Ovary (tissue), 9 donors: ENCODE data around the gene MRC1. TPM values are rescaled to one million over a fixed set of nuclear protein-coding genes. Genes with fewer than 3 reads are reported as not detected.

Experiments
- DNase-seq, 5 donors: peaks; one replicate each; pipeline ENCODE4 v3.0.0-alpha.2; 2019 to 2020
- H3K27ac ChIP-seq, 2 donors: fragments of 200-600 bp; one replicate each; pipeline versions ENCODE4 v1.5.1 to v1.8.0; 2019 to 2022
- H3K27me3 ChIP-seq: fragments of 200-600 bp; one replicate; pipeline ENCODE4 v1.8.0; 2022
- H3K36me3 ChIP-seq: fragments of 200-600 bp; sonication (generic); one replicate; pipeline ENCODE4 v1.5.1; 2019
- H3K4me1 ChIP-seq: one replicate; pipeline ENCODE4 v1.8.1; 2013; ENCODE audit warnings: mild to moderate bottlenecking, moderate library complexity; ENCODE audit not compliant: insufficient read depth
- H3K4me3 ChIP-seq: fragments of 200-600 bp; sonication (generic); one replicate; pipeline ENCODE4 v1.5.1; 2017
- H3K9me3 ChIP-seq, 2 donors: fragments of 200-600 bp in 1 of 2; sonication (generic) in 1 of 2; one replicate each; pipeline versions ENCODE4 v1.5.1 to v1.8.1; 2013 to 2019; ENCODE audit warnings: mild to moderate bottlenecking in 1 of 2, moderate library complexity in 1 of 2
- EP300 ChIP-seq: sonication (generic); formaldehyde crosslinking; IDR thresholded peaks from one replicate; pipeline ENCODE4 v1.6.1; 2017; ENCODE audit warnings: antibody characterized with exemption
- POLR2A ChIP-seq: fragments of 450-650 bp; IDR thresholded peaks from one replicate; pipeline ENCODE4 v1.6.1; 2017; ENCODE audit warnings: antibody characterized with exemption, mild to moderate bottlenecking, moderate library complexity
- WGBS, 3 donors: extraction: QIAGEN DNeasy Blood & Tissue Kit in 1 of 3; methylation state at CpG; one replicate each; pipeline versions ENCODE4 v1.1.5 to v1.1.7; 2013 to 2017; 5-methylcytosine and 5-hydroxymethylcytosine counted together
- intact Hi-C, 4 donors: fragments of 100-400 bp; cut with DNase I; formaldehyde crosslinking; loops; one replicate each; pipeline versions ENCODE4 v1.11.0 to v1.15.1; 2022 to 2023
- polyA plus RNA-seq, 2 donors: library from polyadenylated mRNA; stranded (reverse); fragments of 200-250 nt in 1 of 2; fragments of 350-450 nt in 1 of 2; fragmentation: Illumina TruSeq in 1 of 2; extraction: RNeasy Lipid Tissue Mini Kit (QIAGEN cat#74804) in 1 of 2; gene quantifications; one replicate each; pipeline ENCODE4 v1.2.3, GENCODE V29; 2013 to 2014
- total RNA-seq, 7 donors: library from RNA; depleted of rRNA in 2 of 7; stranded (reverse); fragments of >200 nt in 2 of 7; fragmentation: NEBNext Ultra II Directional in 3 of 7; extraction: Animal tissue kit (Norgen Biotek cat#: 25700) in 3 of 7; gene quantifications; one replicate each; pipeline versions ENCODE4 v1.1.0 to v1.2.4, GENCODE V29; 2016 to 2023
- TF ChIP-seq, protein P1 (sequence below), 3 donors: fragments of 450-650 bp in 2 of 3; fragments of 200-600 bp in 1 of 3; IDR thresholded peaks; one replicate each; pipeline versions ENCODE4 v1.5.1 to v1.8.0; 2016 to 2022; ENCODE audit warnings: antibody characterized with exemption in 3 of 3, mild to moderate bottlenecking in 1 of 3
- donor health status: DM: no; HTN: no; CAD: no; lungs with moderate emphysema.
- donor health status: DM: no; HTN: no; CAD: no.
- donor health status: Bipolar disorder and iron deficiency.
- donor health status: DM: yes; HTN: yes; CAD: no.
- donor health status: DM: no; HTN: no; CAD: no.
- donor health status: DM: yes; HTN: yes; CAD: no.

MRC1 gene
- total and polyA plus RNA-seq, 9 donors = 6.6 to 39.9 (median 13.3) TPM

DNA sequence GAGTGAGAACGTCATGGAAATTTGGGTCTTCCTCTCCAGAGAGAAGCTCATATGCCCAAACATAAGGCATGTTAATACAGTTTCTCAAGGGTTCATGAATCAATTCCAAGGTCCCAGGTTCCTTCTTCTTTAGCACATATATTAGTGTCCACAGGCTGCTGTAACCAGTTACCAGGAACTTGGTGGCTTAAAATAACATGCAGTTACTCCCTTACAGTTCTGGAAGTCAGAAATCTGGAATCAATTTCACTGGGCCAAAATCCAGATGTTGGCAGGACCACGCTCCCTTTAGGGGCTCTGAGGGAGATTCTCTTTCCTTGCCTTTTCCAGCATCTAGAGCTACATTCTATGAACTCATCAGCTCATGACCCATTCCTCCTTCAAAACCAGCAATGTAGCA lies 64.8 kb downstream of the MRC1 start:
- TF ChIP-seq, protein P1, sequence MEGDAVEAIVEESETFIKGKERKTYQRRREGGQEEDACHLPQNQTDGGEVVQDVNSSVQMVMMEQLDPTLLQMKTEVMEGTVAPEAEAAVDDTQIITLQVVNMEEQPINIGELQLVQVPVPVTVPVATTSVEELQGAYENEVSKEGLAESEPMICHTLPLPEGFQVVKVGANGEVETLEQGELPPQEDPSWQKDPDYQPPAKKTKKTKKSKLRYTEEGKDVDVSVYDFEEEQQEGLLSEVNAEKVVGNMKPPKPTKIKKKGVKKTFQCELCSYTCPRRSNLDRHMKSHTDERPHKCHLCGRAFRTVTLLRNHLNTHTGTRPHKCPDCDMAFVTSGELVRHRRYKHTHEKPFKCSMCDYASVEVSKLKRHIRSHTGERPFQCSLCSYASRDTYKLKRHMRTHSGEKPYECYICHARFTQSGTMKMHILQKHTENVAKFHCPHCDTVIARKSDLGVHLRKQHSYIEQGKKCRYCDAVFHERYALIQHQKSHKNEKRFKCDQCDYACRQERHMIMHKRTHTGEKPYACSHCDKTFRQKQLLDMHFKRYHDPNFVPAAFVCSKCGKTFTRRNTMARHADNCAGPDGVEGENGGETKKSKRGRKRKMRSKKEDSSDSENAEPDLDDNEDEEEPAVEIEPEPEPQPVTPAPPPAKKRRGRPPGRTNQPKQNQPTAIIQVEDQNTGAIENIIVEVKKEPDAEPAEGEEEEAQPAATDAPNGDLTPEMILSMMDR (IDR thresholded peaks at IDR 0.05) = no peak
- TF ChIP-seq POLR2A (no peak), EP300 (no peak)
- Histone ChIP-seq H3K4me1 (no peaks in the 10 kb centered on the region), H3K36me3 (no peaks in the 10 kb centered on the region), H3K4me3 (no peak overlapping the region), H3K27ac (no peak overlapping the region), H3K27me3 (no peaks in the 10 kb centered on the region), H3K9me3 (no peaks in the 10 kb centered on the region)
- 77 to 85% (median 79%) methylated on average over 2 of the region's 2 CpGs for WGBS, 3 donors
- intact Hi-C loops = no loop called here
- DNase-seq = no peak

GRCh38 chr10:17877121-17877520 lies 68.0 kb downstream of the MRC1 start:
- Histone ChIP-seq H3K4me3 (no peak overlapping the region), H3K9me3 (no peaks in the 10 kb centered on the region), H3K4me1 (no peaks in the 10 kb centered on the region), H3K36me3 (no peaks in the 10 kb centered on the region), H3K27ac (no peak overlapping the region), H3K27me3 (no peaks in the 10 kb centered on the region)
- intact Hi-C loops = no loop called here
- TF ChIP-seq POLR2A (no peak), EP300 (no peak)
- TF ChIP-seq, protein P1 (IDR thresholded peaks at IDR 0.05) = no peak
- DNase-seq = no peak

GRCh38 chr10:17878896-17879295 lies 69.7 kb downstream of the MRC1 start:
- DNase-seq = no peak
- TF ChIP-seq, protein P1 (IDR thresholded peaks at IDR 0.05) = no peak
- TF ChIP-seq POLR2A = no peak
- no peak for TF ChIP-seq EP300
- intact Hi-C loops = no loop called here

GRCh38 chr10:17880601-17881000 lies 71.5 kb downstream of the MRC1 start:
- no peaks in the 10 kb centered on the region for H3K4me1 ChIP-seq
- TF ChIP-seq EP300 (no peak), POLR2A (no peak)
- TF ChIP-seq, protein P1 (IDR thresholded peaks at IDR 0.05) = no peak
- H3K36me3 ChIP-seq = no peaks in the 10 kb centered on the region
- no peaks in the 10 kb centered on the region for H3K9me3 ChIP-seq
- no peaks in the 10 kb centered on the region for H3K27me3 ChIP-seq
- intact Hi-C loops = no loop called here
- no peak for DNase-seq
- no peak overlapping the region for H3K27ac ChIP-seq
- 73 to 87% (median 83%) methylated on average over 3 of the region's 3 CpGs for WGBS, 3 donors
- no peak overlapping the region for H3K4me3 ChIP-seq

More at GRCh38 chr10:17878896-17879295, 69.7 kb downstream of the MRC1 start:
- H3K9me3 ChIP-seq = no peaks in the 10 kb centered on the region
- H3K27me3 ChIP-seq = no peaks in the 10 kb centered on the region
- no peak overlapping the region for H3K27ac ChIP-seq
- 45 to 54% (median 48%) methylated on average over 5 of the region's 5 CpGs for WGBS, 3 donors
- H3K4me1 ChIP-seq = no peaks in the 10 kb centered on the region
- no peak overlapping the region for H3K4me3 ChIP-seq
- no peaks in the 10 kb centered on the region for H3K36me3 ChIP-seq

- Histone ChIP-seq H3K9me3 (no peaks in the 10 kb centered on the region), H3K27ac (no peak overlapping the region), H3K4me1 (no peaks in the 10 kb centered on the region), H3K4me3 (no peak overlapping the region), H3K27me3 (no peaks in the 10 kb centered on the region), H3K36me3 (no peaks in the 10 kb centered on the region)
- intact Hi-C loops = no loop called here
- TF ChIP-seq, protein P1 (IDR thresholded peaks at IDR 0.05) = no peak
- TF ChIP-seq POLR2A = no peak
- no peak for TF ChIP-seq EP300
- 7 to 11% (median 10%) methylated on average over 1 of the region's 1 CpG for WGBS, 3 donors
- DNase-seq = no peak
These were observed 73.4 kb downstream of the MRC1 start for GRCh38 chr10:17882557-17882956.
